Activated CD4-positive, alpha-beta T cell treated with anti-CD3 and anti-CD28 coated beads, Interleukin-2, amount 10 ng/mL, durations not matched to agents 24 days and 14 days (primary cell): ENCODE results near the gene PAQR5. TPM values are rescaled to one million over a fixed set of nuclear protein-coding genes. Genes with fewer than 3 reads are reported as not detected.
"Not testable (repeated sequence)": the region's sequence is repeated elsewhere in the genome, so short reads cannot be mapped to it uniquely, and the experiment has no call there.

Source experiments
- DNase-seq: peaks from one replicate; pipeline ENCODE4 v3.0.0; 2022
- H3K27ac Mint-ChIP-seq: one replicate; pipeline ENCODE4 v1.8.0; 2022; ENCODE audit warnings: mild to moderate bottlenecking, mixed read lengths
- H3K27me3 Mint-ChIP-seq: one replicate; pipeline ENCODE4 v1.8.0; 2022; ENCODE audit warnings: mixed read lengths
- H3K36me3 Mint-ChIP-seq: one replicate; pipeline ENCODE4 v1.8.0; 2022; ENCODE audit warnings: low read depth, mild to moderate bottlenecking, mixed read lengths
- H3K4me1 Mint-ChIP-seq: one replicate; pipeline ENCODE4 v1.8.0; 2021; ENCODE audit warnings: mixed read lengths
- H3K4me3 Mint-ChIP-seq: one replicate; pipeline ENCODE4 v1.8.0; 2022; ENCODE audit warnings: mild to moderate bottlenecking, moderate library complexity, mixed read lengths
- H3K9me3 Mint-ChIP-seq: one replicate; pipeline ENCODE4 v1.8.0; 2021; ENCODE audit warnings: mixed read lengths
- intact Hi-C: fragments of 100-400 bp; cut with micrococcal nuclease; formaldehyde crosslinking; loops from one replicate; pipeline ENCODE4 v1.15.1; 2023
- total RNA-seq: library from RNA; stranded (reverse); gene quantifications from 2 replicates; pipeline ENCODE4 v1.2.3, GENCODE V29; 2022

Gene PAQR5
- total RNA-seq, 1 donor from 2014 or later, result not detected

GRCh38 chr15:69373406-69373805 is 74.7 kb downstream of the PAQR5 start:
- Mint-ChIP-seq H3K36me3 (no peaks in the 10 kb centered on the region), H3K9me3 (no peaks in the 10 kb centered on the region), H3K27ac (no peak overlapping the region), H3K27me3 (peaks cover 14% of the 10 kb centered on the region), H3K4me1 (no peaks in the 10 kb centered on the region), H3K4me3 (no peak overlapping the region)
- no peak for DNase-seq
- intact Hi-C loops, result no loop called here

- no peaks in the 10 kb centered on the region for H3K4me1 Mint-ChIP-seq
- peaks cover 15% of the 10 kb centered on the region for H3K27me3 Mint-ChIP-seq
- no peak overlapping the region for H3K4me3 Mint-ChIP-seq
- no peaks in the 10 kb centered on the region for H3K9me3 Mint-ChIP-seq
- no peaks in the 10 kb centered on the region for H3K36me3 Mint-ChIP-seq
- no peak overlapping the region for H3K27ac Mint-ChIP-seq
- intact Hi-C loops, result no loop called here
- DNase-seq, result no peak
These were observed 76.6 kb downstream of the PAQR5 start for GRCh38 chr15:69375151-69375790.

DNA sequence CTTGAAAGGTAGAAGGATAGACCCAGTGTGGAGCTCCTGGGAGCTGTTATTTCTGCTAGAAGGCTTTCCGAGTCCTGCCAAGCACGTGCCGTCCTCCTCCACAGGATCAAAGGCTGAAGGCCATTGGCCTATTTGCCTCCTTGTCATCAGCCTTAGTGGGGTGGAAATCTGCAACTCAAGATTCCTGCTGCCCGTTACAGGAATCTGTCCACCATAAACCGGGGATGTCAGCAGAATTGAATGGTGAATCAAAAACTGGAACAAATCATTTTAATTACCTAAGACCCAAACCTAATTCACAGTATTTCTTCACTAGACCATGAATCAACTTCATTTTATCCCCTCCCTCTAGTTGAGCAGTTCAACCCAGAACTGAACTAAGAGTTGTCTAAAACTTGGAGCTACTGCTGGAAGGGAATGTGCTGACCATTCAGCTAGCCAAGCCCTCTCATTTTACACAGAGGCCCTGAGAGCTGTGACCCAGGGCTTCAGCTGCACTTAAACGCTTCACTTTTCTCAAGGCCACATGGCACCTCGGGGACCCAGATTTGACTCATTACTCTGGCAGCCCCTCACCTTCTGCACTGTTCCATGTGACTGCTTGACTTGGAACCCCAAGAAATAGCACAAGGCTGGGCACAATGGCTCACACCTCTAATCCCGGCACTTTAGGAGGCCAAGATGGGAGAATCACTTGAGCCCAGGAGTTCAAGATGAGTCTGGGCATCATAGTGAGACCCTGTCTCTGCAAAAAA is 78.7 kb downstream of the PAQR5 start:
- no peak overlapping the region for H3K4me3 Mint-ChIP-seq
- intact Hi-C loops, result no loop called here
- H3K9me3 Mint-ChIP-seq, result no peaks in the 10 kb centered on the region
- no peak for DNase-seq
- peaks cover 15% of the 10 kb centered on the region for H3K27me3 Mint-ChIP-seq
- no peak overlapping the region for H3K27ac Mint-ChIP-seq
- H3K4me1 Mint-ChIP-seq, result no peaks in the 10 kb centered on the region
- H3K36me3 Mint-ChIP-seq, result no peaks in the 10 kb centered on the region

DNA sequence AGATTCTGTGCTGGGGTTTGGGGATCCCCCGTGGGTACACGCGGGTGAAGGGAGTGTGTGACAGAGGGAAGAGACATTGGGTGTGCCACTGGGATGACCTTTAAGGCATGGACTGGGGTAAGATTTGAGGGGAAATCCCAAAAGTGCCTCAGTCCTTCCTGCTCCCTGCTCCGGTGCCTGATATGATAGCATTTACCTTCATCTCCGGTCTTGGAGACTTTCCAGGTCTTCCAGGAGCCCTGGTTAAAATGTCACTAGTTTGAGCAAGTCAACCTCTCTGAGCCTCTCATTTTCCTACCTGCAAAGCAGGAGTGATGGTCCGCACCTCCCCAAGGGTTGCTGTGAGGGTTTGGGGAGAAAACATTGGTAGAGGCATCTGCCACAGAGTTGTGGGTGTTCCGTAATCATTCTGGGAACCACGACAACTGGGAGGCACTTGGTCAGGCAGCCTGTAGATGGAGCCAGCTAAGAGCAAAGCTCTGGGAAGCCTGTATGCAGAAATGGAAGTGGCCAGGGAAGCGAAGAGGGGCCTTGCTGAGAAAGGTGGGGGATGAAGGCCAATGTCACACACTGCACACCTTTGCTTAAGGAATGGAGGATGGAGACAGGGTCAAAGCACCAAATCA is 81.5 kb downstream of the PAQR5 start:
- no peak for DNase-seq
- Mint-ChIP-seq H3K9me3 (no peaks in the 10 kb centered on the region), H3K4me1 (no peaks in the 10 kb centered on the region), H3K36me3 (no peaks in the 10 kb centered on the region), H3K27me3 (peaks cover 2% of the 10 kb centered on the region), H3K4me3 (no peak overlapping the region), H3K27ac (no peak overlapping the region)
- intact Hi-C loops, result no loop called here

DNA sequence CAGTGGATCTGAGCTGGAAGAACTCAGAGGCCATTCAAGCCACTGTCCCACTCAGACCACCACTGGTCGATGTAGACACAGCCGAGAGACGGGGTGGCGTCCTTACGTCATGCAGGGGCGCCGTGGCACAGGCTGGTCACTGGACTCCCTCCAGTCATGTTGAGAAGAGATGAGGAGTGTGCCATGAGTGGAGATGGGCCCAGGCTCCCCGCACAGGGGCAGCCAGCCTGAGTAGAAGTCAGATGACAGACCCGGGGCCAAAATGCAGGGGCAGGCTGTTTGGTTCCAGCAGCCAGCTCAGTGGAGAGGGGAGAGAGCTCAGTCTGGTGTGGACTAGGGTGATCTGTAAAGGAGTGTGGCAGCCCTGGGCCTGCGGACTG is 82.0 kb downstream of the PAQR5 start:
- no peak overlapping the region for H3K27ac Mint-ChIP-seq
- no peak for DNase-seq
- intact Hi-C loops, result no loop called here
- H3K36me3 Mint-ChIP-seq, result no peaks in the 10 kb centered on the region
- H3K9me3 Mint-ChIP-seq, result no peaks in the 10 kb centered on the region
- H3K4me3 Mint-ChIP-seq, result no peak overlapping the region
- H3K27me3 Mint-ChIP-seq, result peaks cover 2% of the 10 kb centered on the region
- H3K4me1 Mint-ChIP-seq, result no peaks in the 10 kb centered on the region

- H3K9me3 Mint-ChIP-seq, H3K4me3 Mint-ChIP-seq, DNase-seq, H3K27me3 Mint-ChIP-seq, intact Hi-C loops, H3K27ac Mint-ChIP-seq, H3K36me3 Mint-ChIP-seq, H3K4me1 Mint-ChIP-seq: not testable (repeated sequence)
These were observed 83.5 kb downstream of the PAQR5 start for GRCh38 chr15:69382176-69382575.

DNA sequence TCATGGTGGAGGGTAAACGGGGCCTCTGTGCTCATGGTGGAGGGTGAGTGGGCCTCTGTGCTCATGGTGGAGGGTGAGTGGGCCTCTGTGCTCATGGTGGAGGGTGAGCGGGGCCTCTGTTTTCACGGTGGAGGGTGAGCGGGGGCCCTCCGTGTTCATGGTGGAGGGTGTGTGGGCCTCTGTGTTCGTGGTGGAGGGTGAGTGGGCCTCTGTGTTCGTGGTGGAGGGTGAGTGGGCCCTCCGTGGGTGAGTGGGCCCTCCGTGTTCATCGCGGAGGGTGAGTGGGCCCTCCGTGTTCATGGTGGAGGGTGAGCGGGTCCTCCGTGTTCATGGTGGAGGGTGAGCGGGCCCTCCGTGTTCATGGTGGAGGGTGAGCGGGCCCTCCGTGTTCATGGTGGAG is 85.4 kb downstream of the PAQR5 start:
- H3K36me3 Mint-ChIP-seq, intact Hi-C loops, H3K9me3 Mint-ChIP-seq, H3K27me3 Mint-ChIP-seq, H3K4me3 Mint-ChIP-seq, H3K4me1 Mint-ChIP-seq, H3K27ac Mint-ChIP-seq, DNase-seq: not testable (repeated sequence)

DNA sequence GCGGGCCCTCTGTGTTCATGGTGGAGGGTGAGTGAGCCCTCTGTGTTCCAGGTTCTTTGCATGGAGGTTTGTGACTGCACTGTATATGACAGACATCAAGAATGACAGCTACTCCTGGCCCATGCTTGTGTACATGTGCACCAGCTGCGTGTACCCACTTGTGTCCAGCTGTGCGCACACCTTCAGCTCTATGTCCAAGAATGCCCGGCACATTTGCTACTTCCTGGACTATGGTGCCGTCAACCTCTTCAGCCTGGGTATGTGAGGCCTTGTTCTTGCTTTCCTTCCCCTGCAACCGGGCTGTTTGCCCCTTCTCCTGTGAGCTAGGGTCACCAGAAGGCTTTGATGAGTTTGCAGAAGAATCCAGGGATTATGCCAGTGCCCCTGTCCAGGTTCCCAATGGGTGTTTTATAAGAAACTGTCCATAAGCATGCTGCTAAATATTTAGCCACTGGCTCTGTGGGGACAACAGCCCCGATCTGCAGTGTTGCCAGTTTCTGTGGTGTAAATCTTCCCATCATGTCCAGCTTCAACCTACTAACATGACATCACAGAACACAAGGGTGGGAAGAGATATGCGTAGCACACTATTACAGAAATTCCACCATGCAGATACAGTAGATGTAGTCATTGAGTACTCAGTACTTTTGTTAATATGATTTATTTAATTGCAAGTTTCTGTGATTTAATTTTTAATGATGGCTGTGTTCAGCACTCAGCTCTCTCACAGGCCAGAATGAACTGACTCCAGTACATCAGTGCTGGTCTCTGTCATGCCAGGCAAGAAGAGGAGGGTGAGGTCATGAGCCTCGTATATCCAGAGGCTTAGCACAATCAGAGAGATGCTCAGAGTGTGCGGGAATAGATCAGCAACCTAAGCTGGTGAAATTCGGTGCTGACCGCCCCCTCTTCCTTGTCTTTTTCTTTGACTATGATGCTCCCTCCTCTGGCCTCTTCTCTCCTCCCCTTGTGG is 86.2 kb downstream of the PAQR5 start:
- peaks cover 2% of the 10 kb centered on the region for H3K27me3 Mint-ChIP-seq
- no peaks in the 10 kb centered on the region for H3K9me3 Mint-ChIP-seq
- H3K36me3 Mint-ChIP-seq, result no peaks in the 10 kb centered on the region
- no peak overlapping the region for H3K27ac Mint-ChIP-seq
- no peaks in the 10 kb centered on the region for H3K4me1 Mint-ChIP-seq
- DNase-seq, result no peak
- intact Hi-C loops, result no loop called here
- H3K4me3 Mint-ChIP-seq, result no peak overlapping the region

DNA sequence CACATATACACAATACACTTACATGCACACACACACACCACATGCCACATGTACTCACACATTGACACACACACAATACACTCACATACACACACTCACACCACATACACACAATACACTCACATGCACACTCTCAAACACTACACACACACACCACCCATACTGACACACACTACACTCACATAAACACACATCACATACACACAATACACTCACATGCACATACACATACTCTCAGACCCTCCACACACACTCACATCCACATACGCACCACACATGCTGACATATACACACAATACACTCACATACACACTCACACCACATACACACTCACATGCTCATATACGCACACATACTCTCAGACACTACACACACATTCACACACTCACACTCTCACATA is 87.1 kb downstream of the PAQR5 start:
- no peak overlapping the region for H3K27ac Mint-ChIP-seq
- H3K36me3 Mint-ChIP-seq, result no peaks in the 10 kb centered on the region
- H3K4me1 Mint-ChIP-seq, result no peaks in the 10 kb centered on the region
- no peak for DNase-seq
- peaks cover 2% of the 10 kb centered on the region for H3K27me3 Mint-ChIP-seq
- no peak overlapping the region for H3K4me3 Mint-ChIP-seq
- H3K9me3 Mint-ChIP-seq, result no peaks in the 10 kb centered on the region
- intact Hi-C loops, result no loop called here

- peaks cover 2% of the 10 kb centered on the region for H3K27me3 Mint-ChIP-seq
- H3K27ac Mint-ChIP-seq, result no peak overlapping the region
- H3K36me3 Mint-ChIP-seq, result no peaks in the 10 kb centered on the region
- intact Hi-C loops, result no loop called here
- no peaks in the 10 kb centered on the region for H3K9me3 Mint-ChIP-seq
- DNase-seq, result no peak
- H3K4me1 Mint-ChIP-seq, result no peaks in the 10 kb centered on the region
- H3K4me3 Mint-ChIP-seq, result no peak overlapping the region
These were observed 87.6 kb downstream of the PAQR5 start for GRCh38 chr15:69386284-69386683.

GRCh38 chr15:69388260-69388705 is 89.6 kb downstream of the PAQR5 start:
- H3K27ac Mint-ChIP-seq, result no peak overlapping the region

GRCh38 chr15:69389426-69389825 is 90.7 kb downstream of the PAQR5 start:
- Mint-ChIP-seq H3K4me3 (no peak overlapping the region), H3K4me1 (peaks cover 2% of the 10 kb centered on the region), H3K36me3 (no peaks in the 10 kb centered on the region), H3K27ac (no peak overlapping the region), H3K27me3 (peaks cover 10% of the 10 kb centered on the region), H3K9me3 (no peaks in the 10 kb centered on the region)
- no peak for DNase-seq
- intact Hi-C loops, result no loop called here

More at GRCh38 chr15:69388260-69388705, 89.6 kb downstream of the PAQR5 start:
- H3K4me3 Mint-ChIP-seq, result no peak overlapping the region
- H3K36me3 Mint-ChIP-seq, result no peaks in the 10 kb centered on the region
- DNase-seq, result no peak
- H3K4me1 Mint-ChIP-seq, result no peaks in the 10 kb centered on the region
- H3K9me3 Mint-ChIP-seq, result no peaks in the 10 kb centered on the region
- peaks cover 7% of the 10 kb centered on the region for H3K27me3 Mint-ChIP-seq
- intact Hi-C loops, result no loop called here

- no peak for DNase-seq
- peaks cover 6% of the 10 kb centered on the region for H3K4me1 Mint-ChIP-seq
- no peaks in the 10 kb centered on the region for H3K9me3 Mint-ChIP-seq
- intact Hi-C loops, result no loop called here
- H3K4me3 Mint-ChIP-seq, result no peak overlapping the region
- H3K27ac Mint-ChIP-seq, result no peak overlapping the region
- peaks cover 12% of the 10 kb centered on the region for H3K27me3 Mint-ChIP-seq
- no peaks in the 10 kb centered on the region for H3K36me3 Mint-ChIP-seq
These were observed 91.9 kb downstream of the PAQR5 start for GRCh38 chr15:69390575-69390974.
